HepG2 (cell line): ENCODE measurements around the gene NSMCE3. TPM values are rescaled to one million over a fixed set of nuclear protein-coding genes. Genes with fewer than 3 reads are reported as not detected.

Source experiments
- ATAC-seq: fragments of 200-7000 bp; cut with Tn5 transposase; 3 replicates; pipeline ENCODE4 v1.9.1; 2020; ENCODE audit warnings: mild to moderate bottlenecking, moderate library complexity
- BruUV-seq: library from RNA; stranded (reverse); fragments of 400-500 nt; replicated peaks from 2 replicates; lab custom pipeline; 2021; lab: Mats Ljungman, UMichigan
- CTCF ChIA-PET: fragments of 300-600 bp; formaldehyde crosslinking; extraction: SDS; loops from one replicate; lab custom pipeline; 2021; ENCODE audit warnings: low total read pairs, inconsistent platforms, low intra/inter-chr PET ratio; lab: Yijun Ruan, JAX
- POLR2A ChIA-PET: fragments of 350-600 bp; sonication (Branson Sonifier 250); formaldehyde crosslinking; loops from one replicate; lab custom pipeline; 2020; ENCODE audit warnings: antibody characterized with exemption, inconsistent platforms; lab: Yijun Ruan, JAX
- DNase-seq: peaks from one replicate; pipeline ENCODE4 v3.0.0-alpha.2; 2015; ENCODE audit warnings: low spot score
- FAIRE-seq: peaks from 3 replicates; lab custom pipeline; 2011; peaks lifted over from hg19 to GRCh38; lab: Jason Lieb, UNC
- H2AFZ ChIP-seq: one replicate; pipeline ENCODE4 v1.6.1; 2011; ENCODE audit warnings: low read length, inconsistent platforms
- H3K27ac ChIP-seq: fragments of 300-600 bp; 3 replicates; pipeline ENCODE4 v1.8.0; 2011; ENCODE audit warnings: mixed run types, mild to moderate bottlenecking, mixed read lengths, low read length, inconsistent platforms; ENCODE audit not compliant: insufficient read depth; ENCODE audit errors: extremely low read length
- H3K27me3 ChIP-seq, 2 experiments: fragments of 200-600 bp in 1 of 2; 2 replicates in 1 of 2; 3 replicates in 1 of 2; pipeline versions ENCODE4 v1.6.0 to v1.8.0; 2011; ENCODE audit warnings: low read length in 2 of 2, mild to moderate bottlenecking in 2 of 2, moderate library complexity in 2 of 2, inconsistent platforms in 1 of 2; ENCODE audit not compliant: insufficient read depth in 2 of 2, control insufficient read depth in 1 of 2
- H3K36me3 ChIP-seq, 2 experiments: fragments of 200-600 bp in 1 of 2; replicated peaks in 1 of 2; 2 replicates in 1 of 2; 3 replicates in 1 of 2; pipeline versions ENCODE4 v1.5.1 to v1.8.0; 2011; ENCODE audit warnings: low read length in 2 of 2, inconsistent platforms in 1 of 2; ENCODE audit not compliant: insufficient read depth in 2 of 2, control insufficient read depth in 1 of 2
- H3K4me1 ChIP-seq: 2 replicates; pipeline ENCODE4 v1.5.1; 2012; ENCODE audit warnings: low read length, inconsistent platforms; ENCODE audit not compliant: insufficient read depth
- H3K4me2 ChIP-seq: 2 replicates; pipeline ENCODE4 v1.6.0; 2011; ENCODE audit warnings: low read depth, low read length, inconsistent platforms
- H3K4me3 ChIP-seq, 3 experiments: fragments of 200-600 bp in 1 of 3; sonication (generic), shearing (Covaris generic) in 1 of 3; replicated peaks in 1 of 3; 2 replicates each; pipeline ENCODE4 v1.5.1; 2011 to 2016; ENCODE audit warnings: low read length in 3 of 3, inconsistent platforms in 2 of 3, low read depth in 2 of 3, mild to moderate bottlenecking in 2 of 3, control low read depth in 1 of 3, mixed read lengths in 1 of 3; ENCODE audit not compliant: insufficient read depth in 1 of 3
- H3K79me2 ChIP-seq: one replicate; pipeline ENCODE4 v1.6.1; 2011; ENCODE audit warnings: low read length, inconsistent platforms; ENCODE audit not compliant: insufficient read depth
- H3K9ac ChIP-seq: 2 replicates; pipeline ENCODE4 v1.6.0; 2011; ENCODE audit warnings: mild to moderate bottlenecking, low read depth, low read length, inconsistent platforms; ENCODE audit not compliant: insufficient read depth
- H3K9me3 ChIP-seq: 2 replicates; pipeline ENCODE4 v1.5.1; 2012; ENCODE audit warnings: mild to moderate bottlenecking, low read length
- H4K20me1 ChIP-seq: 2 replicates; pipeline ENCODE4 v1.6.0; 2011; ENCODE audit warnings: inconsistent platforms, mild to moderate bottlenecking, low read length, moderate library complexity; ENCODE audit not compliant: insufficient read depth
- AHDC1 ChIP-seq: sonication (generic); formaldehyde crosslinking; IDR thresholded peaks from 2 replicates; pipeline ENCODE4 v1.5.1; 2020; ENCODE audit warnings: mild to moderate bottlenecking, missing genetic modification reagents, borderline replicate concordance
- GLI4 ChIP-seq: sonication (generic); formaldehyde crosslinking; IDR thresholded peaks from 2 replicates; pipeline ENCODE4 v1.5.1; 2020; ENCODE audit warnings: missing genetic modification reagents, mild to moderate bottlenecking, moderate library complexity, borderline replicate concordance
- HDAC1 ChIP-seq: sonication (generic); formaldehyde crosslinking; IDR thresholded peaks from 2 replicates; pipeline ENCODE4 v1.5.1; 2020; ENCODE audit warnings: mild to moderate bottlenecking, missing genetic modification reagents
- ZNF770 ChIP-seq: sonication (generic); formaldehyde crosslinking; IDR thresholded peaks from 2 replicates; pipeline ENCODE4 v1.5.0; 2020; ENCODE audit warnings: mild to moderate bottlenecking, missing genetic modification reagents
- WGBS: methylation state at CpG from one replicate; pipeline ENCODE4 v1.1.6; 2017; ENCODE audit warnings: low lambda C conversion rate; 5-methylcytosine and 5-hydroxymethylcytosine counted together
- in situ Hi-C: cut with HindIII; loops from 2 replicates; pipeline ENCODE4 v1.10.0; 2017; ENCODE audit warnings: low pct_unique_long_range_greater_than_20kb; ENCODE audit not compliant: extremely low pct_ligation_motif_present
- intact Hi-C: fragments of 100-400 bp; cut with micrococcal nuclease; formaldehyde crosslinking; loops from one replicate; pipeline ENCODE4 v1.10.0; 2022; ENCODE audit not compliant: unreplicated experiment
- polyA plus RNA-seq, 8 experiments: library from polyadenylated mRNA; depleted of rRNA in 3 of 8; stranded (reverse) in 7 of 8; unstranded in 1 of 8; fragments of >200 nt; fragmentation: Illumina TruSeq in 4 of 8; extraction: Trizol in 4 of 8; gene quantifications; 2 replicates each; pipeline versions ENCODE4 v1.2.1 to v1.2.3, GENCODE V29; 2011 to 2016; ENCODE audit warnings: low read depth in 4 of 8, missing spikeins in 1 of 8, mixed read lengths in 1 of 8; ENCODE audit not compliant: insufficient read depth in 1 of 8
- total RNA-seq, 5 experiments: library from RNA; depleted of rRNA; stranded (reverse); fragments of >200 nt; fragmentation: Illumina TruSeq; extraction: Trizol; gene quantifications; 2 replicates each; pipeline ENCODE4 v1.2.3, GENCODE V29; 2016; ENCODE audit warnings: low read depth in 1 of 5

The NSMCE3 gene
- total and polyA plus RNA-seq, 2 of the 13 experiments (the other 11 are each of a cell fraction or from before 2014, with no cell fraction given) = 3.0 to 3.7 TPM

GRCh38 chr15:29308299-29308698, 38.7 kb upstream of the NSMCE3 start:
- peaks cover 0 to 13% of the 10 kb centered on the region in 2 experiments; a peak in 1 of 5 replicates for H3K27me3 ChIP-seq

More at GRCh38 chr15:29308299-29308698, 38.7 kb upstream of the NSMCE3 start:
- H3K9ac ChIP-seq = no peak overlapping the region
- CTCF ChIA-PET = no interaction called here
- BruUV-seq = no TSS peak
- in situ Hi-C loops (no loop called here), intact Hi-C loops (no loop called here)
- H2AFZ ChIP-seq = no peak overlapping the region
- H3K4me2 ChIP-seq = no peak overlapping the region
- no peaks in the 10 kb centered on the region for H4K20me1 ChIP-seq
- ATAC-seq (no peak), FAIRE-seq (no peak), DNase-seq (no peak)
- H3K79me2 ChIP-seq = no peaks in the 10 kb centered on the region
- H3K27ac ChIP-seq = no peak overlapping the region
- TF ChIP-seq HDAC1 (CRISPR knock-in tag) (no peak), AHDC1 (no peak), GLI4 (CRISPR knock-in tag) (no peak), ZNF770 (no peak)
- H3K9me3 ChIP-seq = no peaks in the 10 kb centered on the region
- POLR2A ChIA-PET = no interaction called here
- WGBS = 35% methylated on average over 2 of the region's 7 CpGs
- no peaks in the 10 kb centered on the region for H3K36me3 ChIP-seq
- H3K4me1 ChIP-seq = no peaks in the 10 kb centered on the region
- no peak overlapping the region for H3K4me3 ChIP-seq
